ENCODE results near the gene FAM110D.

GRCh38 chr1:26210147-26210870 lies 51.4 kb downstream of the FAM110D start:
- TF ChIP-seq CTCF (conservative IDR thresholded peaks at IDR 0.05) (no peak), EZH2 (IDR thresholded peaks at IDR 0.05; ENCODE audit: low read depth) (no peak)
